ENCODE results near the gene HM13. TPM values are rescaled to one million over a fixed set of nuclear protein-coding genes. Genes with fewer than 3 reads are reported as not detected.

HM13 gene
- total and polyA plus RNA-seq, 9 of the 15 experiments (the other 6 are each of a cell fraction or from before 2014, with no cell fraction given) = 7.7 to 136 (median 74.5) TPM

DNA sequence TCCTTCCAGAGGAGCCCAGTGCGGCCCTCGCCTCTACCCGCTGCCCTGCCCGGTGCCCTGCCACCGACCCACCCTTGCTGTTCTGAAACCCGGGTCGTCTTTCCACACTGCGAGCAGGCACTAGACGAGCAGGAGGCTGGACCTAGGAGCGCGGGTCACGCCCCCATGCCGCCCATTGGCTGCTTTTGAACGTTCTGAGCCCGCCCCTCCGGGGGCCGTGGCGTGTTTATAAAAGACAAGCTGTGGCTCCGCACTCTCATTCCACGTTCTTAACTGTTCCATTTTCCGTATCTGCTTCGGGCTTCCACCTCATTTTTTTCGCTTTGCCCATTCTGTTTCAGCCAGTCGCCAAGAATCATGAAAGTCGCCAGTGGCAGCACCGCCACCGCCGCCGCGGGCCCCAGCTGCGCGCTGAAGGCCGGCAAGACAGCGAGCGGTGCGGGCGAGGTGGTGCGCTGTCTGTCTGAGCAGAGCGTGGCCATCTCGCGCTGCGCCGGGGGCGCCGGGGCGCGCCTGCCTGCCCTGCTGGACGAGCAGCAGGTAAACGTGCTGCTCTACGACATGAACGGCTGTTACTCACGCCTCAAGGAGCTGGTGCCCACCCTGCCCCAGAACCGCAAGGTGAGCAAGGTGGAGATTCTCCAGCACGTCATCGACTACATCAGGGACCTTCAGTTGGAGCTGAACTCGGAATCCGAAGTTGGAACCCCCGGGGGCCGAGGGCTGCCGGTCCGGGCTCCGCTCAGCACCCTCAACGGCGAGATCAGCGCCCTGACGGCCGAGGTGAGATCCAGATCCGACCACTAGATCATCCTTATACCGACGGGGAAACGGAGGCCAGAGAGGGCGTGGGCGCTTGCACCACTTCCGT, 91.0 kb downstream of the HM13 start, which contains the start of gene ID1 (continued):
- TF ChIP-seq NONO (IDR thresholded peaks at IDR 0.05; ENCODE audit: low read depth in 2 of 2, low read length in 1 of 2) = peak; percentile 49 to 66; a peak in 3 of 4 replicates
- no peak for TF ChIP-seq IRF2 (CRISPR knock-in tag; IDR thresholded peaks at IDR 0.05)
- no peak for TF ChIP-seq TRIM28 (IDR thresholded peaks at IDR 0.05)
- TF ChIP-seq POLR2H (tag; IDR thresholded peaks at IDR 0.05; ENCODE audit: low read depth) = peak; percentile 98
- no peak for TF ChIP-seq POU5F1 (IDR thresholded peaks at IDR 0.05; ENCODE audit: borderline replicate concordance, low read depth, low read length, partially characterized antibody)
- TF ChIP-seq EP400 (IDR thresholded peaks at IDR 0.05) = peak; percentile 86
- TF ChIP-seq, protein P1, sequence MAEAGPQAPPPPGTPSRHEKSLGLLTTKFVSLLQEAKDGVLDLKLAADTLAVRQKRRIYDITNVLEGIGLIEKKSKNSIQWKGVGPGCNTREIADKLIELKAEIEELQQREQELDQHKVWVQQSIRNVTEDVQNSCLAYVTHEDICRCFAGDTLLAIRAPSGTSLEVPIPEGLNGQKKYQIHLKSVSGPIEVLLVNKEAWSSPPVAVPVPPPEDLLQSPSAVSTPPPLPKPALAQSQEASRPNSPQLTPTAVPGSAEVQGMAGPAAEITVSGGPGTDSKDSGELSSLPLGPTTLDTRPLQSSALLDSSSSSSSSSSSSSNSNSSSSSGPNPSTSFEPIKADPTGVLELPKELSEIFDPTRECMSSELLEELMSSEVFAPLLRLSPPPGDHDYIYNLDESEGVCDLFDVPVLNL (CRISPR knock-in tag; IDR thresholded peaks at IDR 0.05; ENCODE audit: low read depth) = 0 out of 2 replicates have a peak, but pooled peaks have one; percentile 58
- TF ChIP-seq NFYB (IDR thresholded peaks at IDR 0.05; ENCODE audit: extremely low read depth, insufficient read length) = peak; percentile 96
- TF ChIP-seq, protein P2, sequence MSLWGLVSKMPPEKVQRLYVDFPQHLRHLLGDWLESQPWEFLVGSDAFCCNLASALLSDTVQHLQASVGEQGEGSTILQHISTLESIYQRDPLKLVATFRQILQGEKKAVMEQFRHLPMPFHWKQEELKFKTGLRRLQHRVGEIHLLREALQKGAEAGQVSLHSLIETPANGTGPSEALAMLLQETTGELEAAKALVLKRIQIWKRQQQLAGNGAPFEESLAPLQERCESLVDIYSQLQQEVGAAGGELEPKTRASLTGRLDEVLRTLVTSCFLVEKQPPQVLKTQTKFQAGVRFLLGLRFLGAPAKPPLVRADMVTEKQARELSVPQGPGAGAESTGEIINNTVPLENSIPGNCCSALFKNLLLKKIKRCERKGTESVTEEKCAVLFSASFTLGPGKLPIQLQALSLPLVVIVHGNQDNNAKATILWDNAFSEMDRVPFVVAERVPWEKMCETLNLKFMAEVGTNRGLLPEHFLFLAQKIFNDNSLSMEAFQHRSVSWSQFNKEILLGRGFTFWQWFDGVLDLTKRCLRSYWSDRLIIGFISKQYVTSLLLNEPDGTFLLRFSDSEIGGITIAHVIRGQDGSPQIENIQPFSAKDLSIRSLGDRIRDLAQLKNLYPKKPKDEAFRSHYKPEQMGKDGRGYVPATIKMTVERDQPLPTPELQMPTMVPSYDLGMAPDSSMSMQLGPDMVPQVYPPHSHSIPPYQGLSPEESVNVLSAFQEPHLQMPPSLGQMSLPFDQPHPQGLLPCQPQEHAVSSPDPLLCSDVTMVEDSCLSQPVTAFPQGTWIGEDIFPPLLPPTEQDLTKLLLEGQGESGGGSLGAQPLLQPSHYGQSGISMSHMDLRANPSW (CRISPR knock-in tag; IDR thresholded peaks at IDR 0.05) = peak; percentile 92; the same call in 1 of the 2 replicates
- TF ChIP-seq CEBPG (CRISPR knock-in tag; IDR thresholded peaks at IDR 0.05) = 0 out of 2 replicates have a peak, but pooled peaks have one; percentile 14
- TF ChIP-seq CEBPG (tag; conservative IDR thresholded peaks at IDR 0.05 in 1 of 2, IDR thresholded peaks at IDR 0.05 in 1 of 2) = no peak
- no peak for TF ChIP-seq WHSC1 (IDR thresholded peaks at IDR 0.05; ENCODE audit: low read length)
- peak; percentile 78 for TF ChIP-seq EGR1 (conservative IDR thresholded peaks at IDR 0.05)
- TF ChIP-seq KHSRP (IDR thresholded peaks at IDR 0.05) = no peak
- TF ChIP-seq, protein P3, sequence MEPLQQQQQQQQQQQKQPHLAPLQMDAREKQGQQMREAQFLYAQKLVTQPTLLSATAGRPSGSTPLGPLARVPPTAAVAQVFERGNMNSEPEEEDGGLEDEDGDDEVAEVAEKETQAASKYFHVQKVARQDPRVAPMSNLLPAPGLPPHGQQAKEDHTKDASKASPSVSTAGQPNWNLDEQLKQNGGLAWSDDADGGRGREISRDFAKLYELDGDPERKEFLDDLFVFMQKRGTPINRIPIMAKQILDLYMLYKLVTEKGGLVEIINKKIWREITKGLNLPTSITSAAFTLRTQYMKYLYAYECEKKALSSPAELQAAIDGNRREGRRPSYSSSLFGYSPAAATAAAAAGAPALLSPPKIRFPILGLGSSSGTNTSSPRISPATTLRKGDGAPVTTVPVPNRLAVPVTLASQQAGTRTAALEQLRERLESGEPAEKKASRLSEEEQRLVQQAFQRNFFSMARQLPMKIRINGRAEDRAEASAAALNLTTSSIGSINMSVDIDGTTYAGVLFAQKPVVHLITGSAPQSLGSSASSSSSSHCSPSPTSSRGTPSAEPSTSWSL (CRISPR knock-in tag; IDR thresholded peaks at IDR 0.05; ENCODE audit: borderline replicate concordance) = peak; percentile 74
- TF ChIP-seq MXI1 (IDR thresholded peaks at IDR 0.05; ENCODE audit: low read depth, low read length) = peak; percentile 80
- TF ChIP-seq ZNF133 (CRISPR knock-in tag; IDR thresholded peaks at IDR 0.05) = no peak
- TF ChIP-seq TRIM24 (IDR thresholded peaks at IDR 0.05) = no peak
- TF ChIP-seq MYBL2 (IDR thresholded peaks at IDR 0.05; ENCODE audit: low read depth) = peak; percentile 86
- TF ChIP-seq MYBL2 (CRISPR knock-in tag; IDR thresholded peaks at IDR 0.05; ENCODE audit: borderline replicate concordance) = no peak
